A549 (cell line): ENCODE measurements around the gene XPO6.

Source experiments
- CEBPB ChIP-seq, 2 experiments: fragments of >200 bp in 1 of 2; sonication (Bioruptor Twin) in 1 of 2; formaldehyde crosslinking in 1 of 2; IDR thresholded peaks; 2 replicates each; pipeline ENCODE4 v1.6.1; 2012 to 2016
- CHD2 ChIP-seq: fragments of 150-350 bp; IDR thresholded peaks from 2 replicates; pipeline ENCODE4 v1.6.1; 2014; ENCODE audit warnings: low read length; ENCODE audit not compliant: partially characterized antibody
- CHD4 ChIP-seq: fragments of 200-600 bp; sonication (generic); IDR thresholded peaks from 2 replicates; pipeline ENCODE4 v1.6.1; 2016; ENCODE audit warnings: antibody characterized with exemption, mild to moderate bottlenecking, borderline replicate concordance
- CTCF ChIP-seq: fragments of >200 bp; sonication (Bioruptor Twin); formaldehyde crosslinking; IDR thresholded peaks from 3 replicates; pipeline ENCODE4 v1.5.1; 2016
- ELK1 ChIP-seq: fragments of 150-350 bp; IDR thresholded peaks from 2 replicates; pipeline ENCODE4 v1.6.1; 2014; ENCODE audit warnings: low read depth, mild to moderate bottlenecking, low read length
- HDAC2 ChIP-seq: fragments of 200-600 bp; sonication (generic); IDR thresholded peaks from 2 replicates; pipeline ENCODE4 v1.6.1; 2016
- HOXA7 ChIP-seq: fragments of 250-450 bp; sonication (Bioruptor Pico); IDR thresholded peaks from 2 replicates; pipeline ENCODE4 v1.5.0; 2020; ENCODE audit warnings: mild to moderate bottlenecking, moderate library complexity
- POLR2A ChIP-seq: IDR thresholded peaks from 2 replicates; pipeline ENCODE4 v1.6.1; 2012; ENCODE audit warnings: mild to moderate bottlenecking, low read length
- RAD21 ChIP-seq, 2 experiments: fragments of >200 bp in 1 of 2; sonication (Bioruptor Twin) in 1 of 2; formaldehyde crosslinking in 1 of 2; IDR thresholded peaks in 1 of 2; conservative IDR thresholded peaks in 1 of 2; 2 replicates in 1 of 2; 3 replicates in 1 of 2; pipeline ENCODE4 v1.6.1; 2012 to 2018; ENCODE audit warnings: inconsistent platforms in 1 of 2

- TF ChIP-seq POLR2A (no peak; the same call in 1 of the 2 replicates), CTCF (no peak), CEBPB (IDR thresholded peaks at IDR 0.05) (no peak), ELK1 (no peak), RAD21 (conservative IDR thresholded peaks at IDR 0.05 in 1 of 2, IDR thresholded peaks at IDR 0.05 in 1 of 2) (no peak), CHD2 (no peak), HOXA7 (CRISPR knock-in tag) (no peak), HDAC2 (no peak), CHD4 (no peak)
These were observed 681 bp downstream of the XPO6 start for GRCh38 chr16:28210979-28211588.
